ENCODE data around the gene SEL1L.

GRCh38 chr14:81485781-81486180 lies 47.9 kb downstream of the SEL1L start:
- TF ChIP-seq, protein P1, sequence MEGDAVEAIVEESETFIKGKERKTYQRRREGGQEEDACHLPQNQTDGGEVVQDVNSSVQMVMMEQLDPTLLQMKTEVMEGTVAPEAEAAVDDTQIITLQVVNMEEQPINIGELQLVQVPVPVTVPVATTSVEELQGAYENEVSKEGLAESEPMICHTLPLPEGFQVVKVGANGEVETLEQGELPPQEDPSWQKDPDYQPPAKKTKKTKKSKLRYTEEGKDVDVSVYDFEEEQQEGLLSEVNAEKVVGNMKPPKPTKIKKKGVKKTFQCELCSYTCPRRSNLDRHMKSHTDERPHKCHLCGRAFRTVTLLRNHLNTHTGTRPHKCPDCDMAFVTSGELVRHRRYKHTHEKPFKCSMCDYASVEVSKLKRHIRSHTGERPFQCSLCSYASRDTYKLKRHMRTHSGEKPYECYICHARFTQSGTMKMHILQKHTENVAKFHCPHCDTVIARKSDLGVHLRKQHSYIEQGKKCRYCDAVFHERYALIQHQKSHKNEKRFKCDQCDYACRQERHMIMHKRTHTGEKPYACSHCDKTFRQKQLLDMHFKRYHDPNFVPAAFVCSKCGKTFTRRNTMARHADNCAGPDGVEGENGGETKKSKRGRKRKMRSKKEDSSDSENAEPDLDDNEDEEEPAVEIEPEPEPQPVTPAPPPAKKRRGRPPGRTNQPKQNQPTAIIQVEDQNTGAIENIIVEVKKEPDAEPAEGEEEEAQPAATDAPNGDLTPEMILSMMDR (tag by site-specific recombination; IDR thresholded peaks at IDR 0.05): no peak
- TF ChIP-seq ZBTB26 (tag by site-specific recombination; optimal IDR thresholded peaks at IDR 0.05): no peak
- no peak for TF ChIP-seq ZNF645 (tag by site-specific recombination; IDR thresholded peaks at IDR 0.05)
- TF ChIP-seq, protein P2, sequence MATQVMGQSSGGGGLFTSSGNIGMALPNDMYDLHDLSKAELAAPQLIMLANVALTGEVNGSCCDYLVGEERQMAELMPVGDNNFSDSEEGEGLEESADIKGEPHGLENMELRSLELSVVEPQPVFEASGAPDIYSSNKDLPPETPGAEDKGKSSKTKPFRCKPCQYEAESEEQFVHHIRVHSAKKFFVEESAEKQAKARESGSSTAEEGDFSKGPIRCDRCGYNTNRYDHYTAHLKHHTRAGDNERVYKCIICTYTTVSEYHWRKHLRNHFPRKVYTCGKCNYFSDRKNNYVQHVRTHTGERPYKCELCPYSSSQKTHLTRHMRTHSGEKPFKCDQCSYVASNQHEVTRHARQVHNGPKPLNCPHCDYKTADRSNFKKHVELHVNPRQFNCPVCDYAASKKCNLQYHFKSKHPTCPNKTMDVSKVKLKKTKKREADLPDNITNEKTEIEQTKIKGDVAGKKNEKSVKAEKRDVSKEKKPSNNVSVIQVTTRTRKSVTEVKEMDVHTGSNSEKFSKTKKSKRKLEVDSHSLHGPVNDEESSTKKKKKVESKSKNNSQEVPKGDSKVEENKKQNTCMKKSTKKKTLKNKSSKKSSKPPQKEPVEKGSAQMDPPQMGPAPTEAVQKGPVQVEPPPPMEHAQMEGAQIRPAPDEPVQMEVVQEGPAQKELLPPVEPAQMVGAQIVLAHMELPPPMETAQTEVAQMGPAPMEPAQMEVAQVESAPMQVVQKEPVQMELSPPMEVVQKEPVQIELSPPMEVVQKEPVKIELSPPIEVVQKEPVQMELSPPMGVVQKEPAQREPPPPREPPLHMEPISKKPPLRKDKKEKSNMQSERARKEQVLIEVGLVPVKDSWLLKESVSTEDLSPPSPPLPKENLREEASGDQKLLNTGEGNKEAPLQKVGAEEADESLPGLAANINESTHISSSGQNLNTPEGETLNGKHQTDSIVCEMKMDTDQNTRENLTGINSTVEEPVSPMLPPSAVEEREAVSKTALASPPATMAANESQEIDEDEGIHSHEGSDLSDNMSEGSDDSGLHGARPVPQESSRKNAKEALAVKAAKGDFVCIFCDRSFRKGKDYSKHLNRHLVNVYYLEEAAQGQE (tag by site-specific recombination; IDR thresholded peaks at IDR 0.05): no peak
- no peak for TF ChIP-seq ZNF548 (tag by site-specific recombination; IDR thresholded peaks at IDR 0.05)
- TF ChIP-seq ZNF423 (tag by site-specific recombination; IDR thresholded peaks at IDR 0.05): no peak

Measured in HEK293 (cell line).